CD8-positive, alpha-beta memory T cell (primary cell): ENCODE results near the gene FHIT. TPM values are rescaled to one million over a fixed set of nuclear protein-coding genes. Genes with fewer than 3 reads are reported as not detected.

ENCODE experiments used
- CTCF ChIA-PET: fragments of 350-600 bp; sonication (Branson Sonifier 250); formaldehyde crosslinking; loops from one replicate; lab custom pipeline; 2021; ENCODE audit warnings: antibody characterized with exemption; lab: Charles Lee
- POLR2A ChIA-PET: fragments of 350-600 bp; sonication (Branson Sonifier 250); formaldehyde crosslinking; loops from one replicate; lab custom pipeline; 2021; ENCODE audit warnings: antibody characterized with exemption; lab: Charles Lee
- DNase-seq, 5 donors: peaks; one replicate each; pipeline versions ENCODE4 v3.0.0 to v3.0.0-alpha.2; 2020 to 2022; ENCODE audit warnings: mixed read lengths in 1 of 5
- H3K27ac ChIP-seq: one replicate; pipeline ENCODE4 v1.7.0; 2013; ENCODE audit warnings: low read depth, mild to moderate bottlenecking, low read length, moderate library complexity
- H3K27me3 ChIP-seq: 2 replicates; pipeline ENCODE4 v1.7.0; 2013; ENCODE audit warnings: low read length, mild to moderate bottlenecking; ENCODE audit not compliant: insufficient read depth, poor library complexity, severe bottlenecking
- H3K36me3 ChIP-seq: 2 replicates; pipeline ENCODE4 v1.7.0; 2013; ENCODE audit warnings: mild to moderate bottlenecking, low read length, moderate library complexity; ENCODE audit not compliant: insufficient read depth
- H3K4me1 ChIP-seq: 2 replicates; pipeline ENCODE4 v1.7.0; 2013; ENCODE audit warnings: mild to moderate bottlenecking, low read length, moderate library complexity; ENCODE audit not compliant: insufficient read depth
- H3K4me3 ChIP-seq: 2 replicates; pipeline ENCODE4 v1.7.0; 2013; ENCODE audit warnings: mild to moderate bottlenecking, low read length
- H3K9me3 ChIP-seq: 2 replicates; pipeline ENCODE4 v1.7.0; 2013; ENCODE audit warnings: mild to moderate bottlenecking, low read length
- H3K27ac Mint-ChIP-seq, 8 donors: one replicate each; pipeline ENCODE4 v1.8.0; 2020 to 2021; ENCODE audit warnings: mixed read lengths in 8 of 8, mild to moderate bottlenecking in 6 of 8, inconsistent platforms in 3 of 8, moderate library complexity in 3 of 8
- H3K27me3 Mint-ChIP-seq, 2 donors: one replicate each; pipeline ENCODE4 v1.8.0; 2020 to 2021; ENCODE audit warnings: mixed read lengths in 2 of 2, mild to moderate bottlenecking in 1 of 2, moderate library complexity in 1 of 2
- H3K36me3 Mint-ChIP-seq, 3 donors: one replicate each; pipeline ENCODE4 v1.8.0; 2020 to 2021; ENCODE audit warnings: mixed read lengths in 3 of 3, inconsistent platforms in 1 of 3, mild to moderate bottlenecking in 1 of 3
- H3K4me1 Mint-ChIP-seq, 3 donors: one replicate each; pipeline ENCODE4 v1.8.0; 2020 to 2021; ENCODE audit warnings: mixed read lengths in 3 of 3, inconsistent platforms in 1 of 3, mild to moderate bottlenecking in 1 of 3
- H3K4me3 Mint-ChIP-seq, 7 donors: one replicate each; pipeline ENCODE4 v1.8.0; 2020 to 2021; ENCODE audit warnings: mixed read lengths in 7 of 7, mild to moderate bottlenecking in 6 of 7, moderate library complexity in 4 of 7, inconsistent platforms in 2 of 7
- H3K9me3 Mint-ChIP-seq, 5 donors: one replicate each; pipeline ENCODE4 v1.8.0; 2020 to 2022; ENCODE audit warnings: mixed read lengths in 5 of 5, mild to moderate bottlenecking in 3 of 5, moderate library complexity in 2 of 5, inconsistent platforms in 1 of 5
- polyA plus RNA-seq: library from polyadenylated mRNA; unstranded; fragments of 300-500 nt; fragmentation: Illumina TruSeq; gene quantifications from one replicate; pipeline ENCODE4 v1.2.3, GENCODE V29; 2021
- total RNA-seq, 2 experiments: library from RNA; stranded (reverse); gene quantifications; one replicate each; pipeline ENCODE4 v1.2.3, GENCODE V29; 2021

The FHIT gene
- total and polyA plus RNA-seq, 3 experiments from 2014 or later = 4.1 to 7.4 (median 4.2) TPM

DNA sequence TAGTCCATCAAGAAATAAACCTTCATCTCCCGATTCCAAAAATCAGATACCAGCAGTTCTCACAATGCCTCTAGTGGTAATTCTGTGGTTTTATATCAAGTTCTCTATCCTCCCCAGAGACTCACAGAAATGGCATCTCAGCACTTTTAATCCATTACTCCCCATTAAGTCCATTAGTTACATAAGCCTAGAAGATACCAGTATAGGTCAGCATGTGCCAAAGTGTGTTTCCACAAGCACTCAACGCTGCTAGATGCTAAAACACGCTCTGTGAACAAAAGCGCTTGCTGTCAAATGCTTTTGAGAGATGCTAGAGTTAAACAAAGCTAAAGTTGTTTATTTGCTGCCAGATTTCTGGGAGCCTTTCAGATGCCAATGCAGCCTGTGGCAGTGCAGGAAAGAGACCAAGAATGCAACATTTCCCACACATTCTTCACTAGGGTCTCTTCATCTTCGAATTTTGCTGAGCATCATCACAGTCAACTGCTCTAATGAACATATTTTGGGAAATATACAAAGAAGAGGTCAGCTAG lies 1282.7 kb downstream of the FHIT start:
- no peak overlapping the region for H3K27ac ChIP-seq
- Mint-ChIP-seq H3K4me1 (no peaks in the 10 kb centered on the region), H3K27ac (no peak overlapping the region), H3K27me3 (no peaks in the 10 kb centered on the region), H3K36me3 (peaks cover 0 to 21% (median 5%) of the 10 kb centered on the region in 3 donors), H3K4me3 (no peak overlapping the region), H3K9me3 (peaks cover 0 to 2% (median 0%) of the 10 kb centered on the region in 5 donors)
- H3K36me3 ChIP-seq = no peaks in the 10 kb centered on the region
- no peaks in the 10 kb centered on the region for H3K4me1 ChIP-seq
- ChIA-PET CTCF (interaction anchor here (1.3 kb wide), 2 partner anchors 7 to 19 kb away, joined by 3 read pairs; no protein-coding TSS in a partner anchor), POLR2A (no interaction called here)
- no peak overlapping the region for H3K4me3 ChIP-seq
- no peaks in the 10 kb centered on the region for H3K27me3 ChIP-seq
- no peaks in the 10 kb centered on the region for H3K9me3 ChIP-seq
- DNase-seq = no peak

- Histone ChIP-seq H3K4me3 (no peak overlapping the region), H3K27ac (no peak overlapping the region), H3K9me3 (no peaks in the 10 kb centered on the region), H3K4me1 (peaks cover 5% of the 10 kb centered on the region), H3K36me3 (no peaks in the 10 kb centered on the region), H3K27me3 (no peaks in the 10 kb centered on the region)
- Mint-ChIP-seq H3K36me3 (peaks cover 0 to 28% (median 2%) of the 10 kb centered on the region in 3 donors), H3K27ac (no peak overlapping the region), H3K9me3 (peaks cover 0 to 6% (median 1%) of the 10 kb centered on the region in 5 donors), H3K4me3 (no peak overlapping the region), H3K27me3 (peaks cover 0 to 1% of the 10 kb centered on the region in 2 donors), H3K4me1 (no peaks in the 10 kb centered on the region)
- no peak for DNase-seq
- POLR2A ChIA-PET = no interaction called here
- CTCF ChIA-PET = no interaction called here
Measured at GRCh38 chr3:59963676-59964075, 1287.6 kb downstream of the FHIT start.

- no peaks in the 10 kb centered on the region for H3K27me3 ChIP-seq
- no peak for DNase-seq
- no peak overlapping the region for H3K27ac ChIP-seq
- peaks cover 0 to 74% (median 10%) of the 10 kb centered on the region in 3 donors for H3K36me3 Mint-ChIP-seq
- peak overlapping the region in 4 of 8 donors; percentile 1 to 88 (median 54) for H3K27ac Mint-ChIP-seq
- H3K4me1 Mint-ChIP-seq = peaks cover 8 to 16% (median 13%) of the 10 kb centered on the region in 3 donors
- peak overlapping the region in 1 of 7 donors; percentile 55 for H3K4me3 Mint-ChIP-seq
- peaks cover 0 to 23% (median 12%) of the 10 kb centered on the region in 5 donors for H3K9me3 Mint-ChIP-seq
- H3K9me3 ChIP-seq = no peaks in the 10 kb centered on the region
- peaks cover 16% of the 10 kb centered on the region for H3K4me1 ChIP-seq
- H3K4me3 ChIP-seq = no peak overlapping the region
- ChIA-PET CTCF (no interaction called here), POLR2A (no interaction called here)
- peaks cover 0 to 4% of the 10 kb centered on the region in 2 donors for H3K27me3 Mint-ChIP-seq
- H3K36me3 ChIP-seq = no peaks in the 10 kb centered on the region
Measured at GRCh38 chr3:59957150-59957549, 1294.1 kb downstream of the FHIT start.

DNA sequence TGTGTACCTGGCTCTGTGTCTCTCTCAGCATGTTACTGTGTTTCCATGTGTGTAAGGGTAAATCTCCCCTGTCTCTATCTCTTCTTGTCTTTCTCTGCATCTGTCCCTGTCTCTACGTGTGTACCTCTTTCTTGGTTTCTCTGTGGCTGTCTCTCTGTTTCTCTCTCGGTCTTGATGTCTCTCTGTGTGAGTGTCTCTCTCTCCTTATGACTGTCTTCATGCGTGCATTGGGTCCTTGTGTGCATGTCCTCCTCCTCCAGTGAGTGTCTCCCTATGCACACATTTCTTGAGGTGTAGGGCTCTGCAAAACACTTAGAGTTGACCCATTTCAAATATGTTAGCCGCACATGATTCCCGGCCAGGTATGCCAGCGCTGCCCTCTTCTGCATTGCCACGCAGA lies 1298.1 kb downstream of the FHIT start:
- Mint-ChIP-seq H3K4me1 (peaks cover 8 to 16% (median 13%) of the 10 kb centered on the region in 3 donors), H3K4me3 (no peak overlapping the region), H3K36me3 (peaks cover 0 to 54% (median 7%) of the 10 kb centered on the region in 3 donors), H3K27ac (peak overlapping the region in 2 of 8 donors; percentile 49 to 74), H3K27me3 (peaks cover 0 to 3% of the 10 kb centered on the region in 2 donors), H3K9me3 (peaks cover 0 to 12% (median 9%) of the 10 kb centered on the region in 5 donors)
- no peaks in the 10 kb centered on the region for H3K9me3 ChIP-seq
- DNase-seq = no peak
- H3K27ac ChIP-seq = no peak overlapping the region
- no peaks in the 10 kb centered on the region for H3K27me3 ChIP-seq
- peaks cover 11% of the 10 kb centered on the region for H3K4me1 ChIP-seq
- POLR2A ChIA-PET = no interaction called here
- CTCF ChIA-PET = interaction anchor here (0.7 kb wide), 1 partner anchor 17 kb away, joined by 4 read pairs; no protein-coding TSS in a partner anchor
- H3K4me3 ChIP-seq = no peak overlapping the region
- H3K36me3 ChIP-seq = no peaks in the 10 kb centered on the region

- Histone ChIP-seq H3K4me1 (no peaks in the 10 kb centered on the region), H3K27me3 (no peaks in the 10 kb centered on the region), H3K9me3 (no peaks in the 10 kb centered on the region), H3K36me3 (no peaks in the 10 kb centered on the region), H3K4me3 (no peak overlapping the region), H3K27ac (no peak overlapping the region)
- peaks cover 0 to 2% (median 0%) of the 10 kb centered on the region in 3 donors for H3K4me1 Mint-ChIP-seq
- H3K9me3 Mint-ChIP-seq = peaks cover 0 to 2% (median 0%) of the 10 kb centered on the region in 5 donors
- CTCF ChIA-PET = no interaction called here
- H3K27me3 Mint-ChIP-seq = peaks cover 0 to 3% of the 10 kb centered on the region in 2 donors
- no peak overlapping the region for H3K4me3 Mint-ChIP-seq
- POLR2A ChIA-PET = no interaction called here
- H3K27ac Mint-ChIP-seq = no peak overlapping the region
- DNase-seq = no peak
- peaks cover 0 to 27% (median 6%) of the 10 kb centered on the region in 3 donors for H3K36me3 Mint-ChIP-seq
Measured at GRCh38 chr3:59949311-59949710, 1301.9 kb downstream of the FHIT start.

DNA sequence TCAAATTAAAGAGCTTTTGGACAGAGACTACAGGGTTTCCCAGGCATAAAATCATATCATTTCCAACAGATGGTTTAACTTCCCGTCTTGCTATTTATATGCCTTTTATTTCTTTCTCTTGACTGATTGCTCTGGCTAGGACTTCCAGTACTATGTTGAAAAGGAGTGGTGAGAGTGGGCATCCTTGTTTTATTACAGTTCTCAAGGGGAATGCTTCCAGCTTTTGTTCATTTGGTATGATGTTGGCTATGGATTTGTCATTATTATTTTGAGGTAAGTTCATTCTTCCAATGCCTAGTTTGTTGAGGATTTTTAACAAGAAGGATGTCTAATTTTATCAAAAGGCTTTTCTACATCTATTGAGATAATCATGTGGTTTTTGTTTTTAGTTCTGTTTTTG lies 1304.9 kb downstream of the FHIT start:
- CTCF ChIA-PET = no interaction called here
- Histone ChIP-seq H3K4me1 (peaks cover 9% of the 10 kb centered on the region), H3K27ac (no peak overlapping the region), H3K4me3 (no peak overlapping the region), H3K9me3 (no peaks in the 10 kb centered on the region), H3K27me3 (no peaks in the 10 kb centered on the region), H3K36me3 (no peaks in the 10 kb centered on the region)
- no peak overlapping the region for H3K27ac Mint-ChIP-seq
- H3K9me3 Mint-ChIP-seq = no peaks in the 10 kb centered on the region
- H3K27me3 Mint-ChIP-seq = no peaks in the 10 kb centered on the region
- H3K4me1 Mint-ChIP-seq = peaks cover 3 to 10% (median 7%) of the 10 kb centered on the region in 3 donors
- H3K36me3 Mint-ChIP-seq = peaks cover 0 to 5% (median 0%) of the 10 kb centered on the region in 3 donors
- no peak for DNase-seq
- POLR2A ChIA-PET = no interaction called here
- H3K4me3 Mint-ChIP-seq = no peak overlapping the region

DNA sequence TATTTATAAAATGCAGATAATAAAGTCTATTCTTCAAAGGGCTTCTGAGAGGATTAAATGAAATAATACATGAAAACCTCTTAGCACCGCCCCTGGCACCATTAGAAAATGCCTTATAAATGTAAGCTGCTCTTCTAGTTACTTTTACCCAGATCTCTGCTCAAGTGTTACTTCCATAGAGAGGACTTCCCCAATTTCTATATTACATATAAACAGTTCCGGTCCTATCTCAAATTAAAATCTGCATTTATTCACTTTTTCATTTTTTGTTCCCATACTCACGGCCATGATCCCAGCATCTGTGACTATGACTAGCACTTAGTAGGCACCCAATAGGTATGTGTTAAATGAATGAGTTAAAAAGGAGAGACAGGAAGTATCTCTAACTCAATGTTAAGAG lies 1310.5 kb downstream of the FHIT start:
- H3K4me3 Mint-ChIP-seq = peak overlapping the region in 5 of 7 donors; percentile 20 to 38 (median 27)
- H3K4me1 Mint-ChIP-seq = peaks cover 20 to 37% (median 28%) of the 10 kb centered on the region in 3 donors
- peak overlapping the region in 2 of 8 donors; percentile 5 to 15 for H3K27ac Mint-ChIP-seq
- H3K9me3 ChIP-seq = no peaks in the 10 kb centered on the region
- H3K36me3 ChIP-seq = no peaks in the 10 kb centered on the region
- POLR2A ChIA-PET = no interaction called here
- CTCF ChIA-PET = no interaction called here
- H3K4me3 ChIP-seq = no peak overlapping the region
- no peaks in the 10 kb centered on the region for H3K36me3 Mint-ChIP-seq
- H3K27me3 ChIP-seq = no peaks in the 10 kb centered on the region
- no peaks in the 10 kb centered on the region for H3K27me3 Mint-ChIP-seq
- no peaks in the 10 kb centered on the region for H3K9me3 Mint-ChIP-seq
- no peak for DNase-seq
- no peak overlapping the region for H3K27ac ChIP-seq
- H3K4me1 ChIP-seq = peaks cover 34% of the 10 kb centered on the region

DNA sequence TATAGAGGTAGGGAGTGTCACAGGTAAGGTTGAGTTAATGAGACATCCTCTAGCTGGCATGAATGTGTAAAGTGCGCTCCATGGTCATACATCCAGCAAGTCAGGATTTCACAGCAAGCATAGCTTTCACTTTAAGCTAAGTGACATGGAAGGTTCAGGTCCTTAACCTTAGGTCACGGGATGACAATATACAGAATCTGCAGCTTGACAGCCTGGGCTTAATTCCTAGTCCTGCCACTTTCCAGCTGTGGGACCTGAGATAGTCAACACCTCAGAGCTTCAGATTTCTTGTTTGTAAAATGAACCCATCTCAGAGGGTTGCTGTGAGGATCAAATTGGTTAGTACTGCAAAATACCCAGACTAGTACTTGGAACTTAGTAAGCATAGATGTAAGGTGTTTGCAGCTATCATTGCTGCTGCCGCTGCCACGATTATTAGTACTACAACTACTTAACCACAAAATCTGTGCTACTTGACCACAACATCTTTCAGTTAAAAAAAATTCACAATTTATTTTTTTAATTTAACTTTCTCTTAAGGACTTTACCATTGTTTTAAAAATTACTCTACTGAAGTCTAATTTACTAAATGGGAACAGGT lies 1311.3 kb downstream of the FHIT start:
- Mint-ChIP-seq H3K27ac (peak overlapping the region in 1 of 8 donors; percentile 55), H3K36me3 (no peaks in the 10 kb centered on the region), H3K4me1 (peaks cover 25 to 45% (median 33%) of the 10 kb centered on the region in 3 donors), H3K4me3 (peak overlapping the region in 4 of 7 donors; percentile 14 to 49 (median 26)), H3K27me3 (peaks cover 0 to 2% of the 10 kb centered on the region in 2 donors), H3K9me3 (no peaks in the 10 kb centered on the region)
- Histone ChIP-seq H3K27me3 (no peaks in the 10 kb centered on the region), H3K36me3 (no peaks in the 10 kb centered on the region), H3K27ac (no peak overlapping the region), H3K4me1 (peaks cover 34% of the 10 kb centered on the region), H3K9me3 (no peaks in the 10 kb centered on the region), H3K4me3 (no peak overlapping the region)
- no peak for DNase-seq
- POLR2A ChIA-PET = no interaction called here
- CTCF ChIA-PET = no interaction called here
